T-helper 17 cell (primary cell): ENCODE measurements around the gene RBMS3. TPM values are rescaled to one million over a fixed set of nuclear protein-coding genes. Genes with fewer than 3 reads are reported as not detected.

Source experiments
- ATAC-seq: fragments of 150-1000 bp; cut with Tn5 transposase; 2 replicates; pipeline ENCODE4 v1.10.0; 2021; ENCODE audit warnings: mild to moderate bottlenecking, moderate library complexity
- DNase-seq, 3 donors: peaks; one replicate each; pipeline versions ENCODE4 v3.0.0 to v3.0.0-alpha.2; 2020 to 2021
- H3K9me3 ChIP-seq: one replicate; pipeline ENCODE4 v1.7.0; 2013; ENCODE audit warnings: low read length, mild to moderate bottlenecking; ENCODE audit not compliant: control insufficient read depth, poor library complexity, severe bottlenecking
- H3K27ac Mint-ChIP-seq: one replicate; pipeline ENCODE4 v1.8.0; 2022; ENCODE audit warnings: mild to moderate bottlenecking, moderate library complexity, mixed read lengths
- H3K27me3 Mint-ChIP-seq: one replicate; pipeline ENCODE4 v1.8.0; 2022; ENCODE audit warnings: mixed read lengths
- H3K36me3 Mint-ChIP-seq: one replicate; pipeline ENCODE4 v1.8.0; 2022; ENCODE audit warnings: low read depth, mixed read lengths
- H3K4me1 Mint-ChIP-seq: one replicate; pipeline ENCODE4 v1.8.0; 2022; ENCODE audit warnings: mild to moderate bottlenecking, mixed read lengths
- H3K4me3 Mint-ChIP-seq: one replicate; pipeline ENCODE4 v1.8.0; 2022; ENCODE audit warnings: mild to moderate bottlenecking, moderate library complexity, mixed read lengths
- total RNA-seq, 4 donors: library from RNA in 2 of 4; stranded (reverse) in 2 of 4; gene quantifications; one replicate each; pipeline ENCODE4 v1.2.3 and lab custom pipeline; 2022 to 2026

RBMS3 gene
- total RNA-seq, 2 donors from 2014 or later = 0.37 to 1.7 TPM

DNA sequence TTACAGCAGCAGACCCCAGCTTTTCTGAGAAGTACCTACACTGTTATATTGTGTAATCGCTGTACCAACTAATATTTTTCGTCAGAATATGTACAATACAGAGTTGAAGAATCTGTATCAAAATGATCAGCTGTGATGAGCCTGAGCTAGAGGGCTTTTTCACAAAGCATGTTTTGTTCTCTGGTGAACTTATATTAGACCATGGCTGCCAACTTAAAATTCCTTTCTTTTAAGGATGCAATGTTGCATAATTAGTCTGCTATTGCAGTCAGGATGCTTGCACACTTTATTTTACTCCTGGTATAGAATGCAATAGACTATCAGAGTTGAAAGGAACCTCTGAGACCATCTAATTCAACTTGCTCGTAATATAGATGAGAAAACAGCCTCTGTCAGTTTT lies 127.8 kb downstream of the RBMS3 start:
- no peak for ATAC-seq
- no peak for DNase-seq
- H3K36me3 Mint-ChIP-seq = no peaks in the 10 kb centered on the region
- no peak overlapping the region for H3K27ac Mint-ChIP-seq
- H3K4me3 Mint-ChIP-seq = no peak overlapping the region
- H3K9me3 ChIP-seq = no peaks in the 10 kb centered on the region
- H3K4me1 Mint-ChIP-seq = no peaks in the 10 kb centered on the region
- no peaks in the 10 kb centered on the region for H3K27me3 Mint-ChIP-seq

DNA sequence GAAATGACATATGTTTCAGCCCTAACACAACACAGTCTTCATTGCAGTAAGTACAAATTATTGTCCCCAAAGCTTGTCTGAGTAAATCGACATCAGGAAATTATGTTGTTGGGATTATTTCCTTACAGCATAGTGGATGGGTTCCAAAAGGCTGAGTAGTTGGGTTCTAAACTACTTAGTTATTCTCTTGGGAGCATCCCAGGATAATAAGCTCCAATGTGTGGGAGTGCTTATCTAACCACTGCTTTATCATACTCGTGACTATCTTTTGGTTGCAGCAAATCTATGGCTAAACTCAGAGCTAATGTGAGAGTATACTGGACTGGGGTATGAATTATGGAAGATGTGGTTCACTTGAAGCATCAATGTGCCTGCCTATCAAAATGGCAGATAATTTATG lies 128.5 kb downstream of the RBMS3 start:
- no peaks in the 10 kb centered on the region for H3K9me3 ChIP-seq
- Mint-ChIP-seq H3K4me1 (no peaks in the 10 kb centered on the region), H3K27me3 (no peaks in the 10 kb centered on the region), H3K36me3 (no peaks in the 10 kb centered on the region), H3K27ac (no peak overlapping the region), H3K4me3 (no peak overlapping the region)
- no peak for ATAC-seq
- no peak for DNase-seq

DNA sequence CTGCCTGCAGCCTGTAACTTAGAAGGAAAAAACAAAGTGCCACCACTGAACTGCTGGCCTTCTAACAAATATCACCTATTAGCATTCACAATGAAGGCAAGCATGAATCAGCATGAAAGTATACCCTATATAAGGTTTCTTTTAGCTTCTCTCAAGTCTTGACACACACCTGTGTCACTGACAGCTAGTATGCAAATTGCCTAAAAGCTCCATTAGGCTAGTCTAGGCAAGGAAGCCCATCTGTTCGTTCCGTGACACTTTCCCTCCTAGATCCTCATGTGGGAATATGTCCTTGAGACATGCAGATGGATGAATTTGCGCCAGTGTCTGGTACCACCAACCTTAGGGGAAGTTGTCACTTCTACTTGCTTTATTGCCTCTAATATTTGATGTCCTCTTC lies 129.3 kb downstream of the RBMS3 start:
- H3K9me3 ChIP-seq = no peaks in the 10 kb centered on the region
- no peak overlapping the region for H3K4me3 Mint-ChIP-seq
- H3K36me3 Mint-ChIP-seq = no peaks in the 10 kb centered on the region
- H3K4me1 Mint-ChIP-seq = no peaks in the 10 kb centered on the region
- H3K27me3 Mint-ChIP-seq = no peaks in the 10 kb centered on the region
- DNase-seq (no peak), ATAC-seq (no peak)
- H3K27ac Mint-ChIP-seq = no peak overlapping the region

DNA sequence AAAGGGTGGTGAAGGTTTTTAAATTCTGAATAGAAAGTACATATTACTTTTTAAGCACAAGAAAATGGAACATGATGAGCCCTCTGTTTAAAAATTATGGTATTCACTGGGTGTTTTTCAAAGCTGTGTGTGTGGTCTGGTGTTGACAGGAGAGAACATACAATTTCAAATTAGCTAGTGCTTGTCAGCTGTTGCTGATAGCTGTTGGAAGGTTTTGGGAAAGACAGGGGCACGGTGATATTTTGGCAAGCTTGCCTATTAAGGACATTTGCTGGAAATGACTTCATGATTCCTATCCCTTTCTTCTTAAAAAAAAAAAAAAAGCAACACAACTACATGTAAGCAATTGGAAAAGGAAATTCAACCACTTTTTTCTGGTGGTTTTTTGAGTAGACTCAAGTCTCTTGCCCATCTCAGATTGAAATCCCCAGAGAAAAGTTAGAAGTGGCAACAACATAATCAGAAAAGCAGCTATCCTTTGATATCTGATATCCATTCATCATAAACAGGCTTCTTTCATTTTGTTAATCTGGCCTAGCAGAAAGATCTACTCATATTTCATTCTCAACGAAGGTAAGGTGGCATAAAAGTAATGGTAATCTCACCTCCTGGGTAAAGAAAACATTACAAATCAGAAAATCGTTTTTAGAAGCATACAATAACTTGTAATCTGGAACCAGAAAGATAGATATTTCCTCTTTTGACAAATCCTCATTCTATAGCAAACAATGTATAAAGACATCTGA lies 130.0 kb downstream of the RBMS3 start:
- no peaks in the 10 kb centered on the region for H3K36me3 Mint-ChIP-seq
- no peaks in the 10 kb centered on the region for H3K4me1 Mint-ChIP-seq
- ATAC-seq (no peak), DNase-seq (no peak)
- H3K4me3 Mint-ChIP-seq = no peak overlapping the region
- no peaks in the 10 kb centered on the region for H3K27me3 Mint-ChIP-seq
- no peaks in the 10 kb centered on the region for H3K9me3 ChIP-seq
- no peak overlapping the region for H3K27ac Mint-ChIP-seq

DNA sequence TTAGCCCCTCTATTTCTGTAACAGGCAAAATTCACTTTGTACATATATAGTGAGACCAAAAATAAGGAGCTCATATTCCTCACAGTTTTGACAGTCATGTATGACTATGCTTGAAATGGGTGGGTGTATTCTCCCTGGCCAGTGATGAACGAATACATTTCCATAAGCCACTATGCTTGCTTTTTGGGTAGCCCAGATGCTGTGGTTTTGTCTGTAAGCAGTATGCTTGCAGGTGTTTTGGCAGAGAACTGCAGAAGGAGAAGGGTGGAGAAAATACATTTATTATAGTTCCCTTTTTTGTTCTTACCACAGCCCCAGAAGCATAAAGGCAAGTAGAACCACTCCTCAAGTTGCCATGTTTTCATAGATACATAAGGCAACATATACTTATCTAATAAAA lies 131.2 kb downstream of the RBMS3 start:
- ATAC-seq (no peak), DNase-seq (no peak)
- H3K4me3 Mint-ChIP-seq = no peak overlapping the region
- no peaks in the 10 kb centered on the region for H3K36me3 Mint-ChIP-seq
- H3K27me3 Mint-ChIP-seq = no peaks in the 10 kb centered on the region
- no peaks in the 10 kb centered on the region for H3K9me3 ChIP-seq
- no peaks in the 10 kb centered on the region for H3K4me1 Mint-ChIP-seq
- H3K27ac Mint-ChIP-seq = no peak overlapping the region

DNA sequence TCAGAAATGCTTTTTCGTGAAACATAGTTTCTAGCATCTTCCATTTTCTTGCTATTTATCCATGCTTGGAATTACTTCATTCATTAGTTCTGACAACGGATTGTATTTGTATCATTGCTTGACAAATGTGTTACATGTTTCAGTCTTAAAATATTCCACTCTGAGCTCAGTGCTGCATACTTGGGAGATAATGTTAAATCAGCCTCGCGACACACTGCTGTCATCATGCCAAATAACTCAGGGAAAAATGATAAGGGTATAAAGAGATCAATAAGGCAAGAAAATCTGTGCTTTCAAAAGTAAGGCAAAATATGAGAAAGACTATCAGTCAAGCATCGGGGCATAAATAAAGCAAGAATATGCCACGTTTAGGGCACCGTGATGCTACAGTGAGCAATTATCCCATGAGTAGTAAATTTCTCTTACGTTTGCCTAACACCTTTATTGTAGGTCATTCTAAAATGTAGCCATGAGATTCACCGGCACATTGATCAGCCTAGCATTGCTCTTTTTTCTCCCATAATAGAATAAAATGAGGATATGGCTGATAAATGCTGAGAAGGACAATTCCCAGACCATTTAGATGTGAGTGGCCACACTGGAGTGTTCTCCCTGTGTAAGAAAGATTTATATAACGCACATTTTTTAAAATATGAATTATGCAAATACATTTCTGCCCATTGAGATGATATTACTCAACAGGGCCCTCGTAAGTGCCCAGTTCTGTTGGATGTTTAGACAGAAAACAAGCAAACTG lies 133.8 kb downstream of the RBMS3 start:
- ATAC-seq (no peak), DNase-seq (no peak)
- Mint-ChIP-seq H3K4me3 (no peak overlapping the region), H3K27ac (no peak overlapping the region), H3K27me3 (no peaks in the 10 kb centered on the region), H3K4me1 (no peaks in the 10 kb centered on the region), H3K36me3 (no peaks in the 10 kb centered on the region)
- no peaks in the 10 kb centered on the region for H3K9me3 ChIP-seq

DNA sequence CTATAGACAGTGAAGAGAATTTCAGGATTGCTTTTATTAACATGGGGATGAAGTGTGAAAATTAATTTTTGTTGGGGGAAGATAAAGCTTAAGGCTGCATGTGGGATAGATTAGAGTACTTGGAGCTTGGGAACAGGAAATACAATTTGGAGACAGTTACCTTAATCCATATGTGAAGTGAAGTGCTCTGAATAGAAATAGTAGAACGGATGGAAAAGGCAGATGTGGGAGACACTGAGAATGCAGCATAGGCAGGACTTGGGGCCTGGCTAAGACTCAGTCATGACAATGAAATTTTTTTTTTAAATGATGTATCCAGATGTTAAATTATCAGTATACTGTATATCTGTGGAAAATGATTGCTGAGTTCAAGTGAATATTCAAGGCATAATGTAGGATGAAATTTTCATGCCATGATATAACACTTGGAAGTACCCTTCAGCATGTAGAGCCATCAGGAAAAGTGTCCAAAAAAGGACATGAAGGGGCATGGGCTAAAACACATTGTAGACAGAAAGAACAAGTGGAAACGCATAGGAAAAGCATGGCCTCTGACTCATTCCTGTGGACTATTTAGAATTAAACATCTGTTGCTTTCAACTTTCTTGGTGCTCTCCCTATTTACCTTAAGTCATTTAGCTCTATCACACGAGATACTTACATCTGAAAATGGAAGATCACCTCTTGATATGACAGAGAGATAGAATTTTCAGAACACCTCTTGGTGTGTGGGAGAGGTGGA lies 134.8 kb downstream of the RBMS3 start:
- Mint-ChIP-seq H3K27ac (no peak overlapping the region), H3K4me3 (no peak overlapping the region), H3K27me3 (no peaks in the 10 kb centered on the region), H3K4me1 (no peaks in the 10 kb centered on the region), H3K36me3 (no peaks in the 10 kb centered on the region)
- ATAC-seq (no peak), DNase-seq (no peak)
- H3K9me3 ChIP-seq = no peaks in the 10 kb centered on the region

DNA sequence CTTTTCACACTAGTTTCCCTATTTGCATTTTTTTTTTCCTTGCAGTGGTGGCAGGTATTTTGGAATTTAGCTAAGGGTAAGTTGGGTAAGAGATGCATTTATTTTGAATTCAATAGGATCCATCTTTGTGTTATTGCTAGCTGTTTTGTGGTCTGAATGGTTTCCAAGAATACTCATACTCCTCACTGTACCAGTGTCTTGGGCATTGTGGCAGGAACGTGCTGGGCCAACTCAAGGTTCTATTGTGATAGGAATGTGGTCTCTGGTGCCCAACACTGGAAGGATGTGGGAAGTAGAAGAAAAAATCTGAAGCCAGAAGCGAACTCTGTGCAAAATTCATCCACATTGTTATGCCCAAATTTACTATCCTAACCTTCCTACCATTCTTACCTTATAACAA lies 135.6 kb downstream of the RBMS3 start:
- ATAC-seq = no peak
- Mint-ChIP-seq H3K4me1 (no peaks in the 10 kb centered on the region), H3K4me3 (no peak overlapping the region), H3K36me3 (no peaks in the 10 kb centered on the region), H3K27ac (no peak overlapping the region), H3K27me3 (no peaks in the 10 kb centered on the region)
- no peak for DNase-seq
- H3K9me3 ChIP-seq = no peaks in the 10 kb centered on the region

DNA sequence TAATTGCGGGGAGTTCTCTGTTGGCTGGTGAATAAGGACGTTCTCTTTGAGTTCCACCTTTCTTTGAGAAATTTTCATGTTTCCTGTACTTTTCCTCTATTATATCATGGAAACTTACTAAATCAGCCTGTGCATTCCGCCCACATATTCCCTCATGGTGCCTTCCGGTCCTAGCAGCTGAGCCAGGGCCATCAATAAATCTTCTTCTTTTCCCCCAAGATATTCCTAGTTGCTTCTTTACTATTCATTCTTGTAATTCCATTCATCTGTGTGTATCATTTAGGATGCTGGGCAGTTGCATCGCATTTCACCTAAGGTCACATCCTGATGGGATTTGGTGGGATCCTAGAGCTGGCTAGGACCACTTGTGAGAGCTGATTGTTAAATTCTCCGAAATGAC lies 139.2 kb downstream of the RBMS3 start:
- ATAC-seq (no peak), DNase-seq (no peak)
- H3K27ac Mint-ChIP-seq = no peak overlapping the region
- no peaks in the 10 kb centered on the region for H3K9me3 ChIP-seq
- no peaks in the 10 kb centered on the region for H3K4me1 Mint-ChIP-seq
- H3K4me3 Mint-ChIP-seq = no peak overlapping the region
- H3K27me3 Mint-ChIP-seq = no peaks in the 10 kb centered on the region
- H3K36me3 Mint-ChIP-seq = no peaks in the 10 kb centered on the region

DNA sequence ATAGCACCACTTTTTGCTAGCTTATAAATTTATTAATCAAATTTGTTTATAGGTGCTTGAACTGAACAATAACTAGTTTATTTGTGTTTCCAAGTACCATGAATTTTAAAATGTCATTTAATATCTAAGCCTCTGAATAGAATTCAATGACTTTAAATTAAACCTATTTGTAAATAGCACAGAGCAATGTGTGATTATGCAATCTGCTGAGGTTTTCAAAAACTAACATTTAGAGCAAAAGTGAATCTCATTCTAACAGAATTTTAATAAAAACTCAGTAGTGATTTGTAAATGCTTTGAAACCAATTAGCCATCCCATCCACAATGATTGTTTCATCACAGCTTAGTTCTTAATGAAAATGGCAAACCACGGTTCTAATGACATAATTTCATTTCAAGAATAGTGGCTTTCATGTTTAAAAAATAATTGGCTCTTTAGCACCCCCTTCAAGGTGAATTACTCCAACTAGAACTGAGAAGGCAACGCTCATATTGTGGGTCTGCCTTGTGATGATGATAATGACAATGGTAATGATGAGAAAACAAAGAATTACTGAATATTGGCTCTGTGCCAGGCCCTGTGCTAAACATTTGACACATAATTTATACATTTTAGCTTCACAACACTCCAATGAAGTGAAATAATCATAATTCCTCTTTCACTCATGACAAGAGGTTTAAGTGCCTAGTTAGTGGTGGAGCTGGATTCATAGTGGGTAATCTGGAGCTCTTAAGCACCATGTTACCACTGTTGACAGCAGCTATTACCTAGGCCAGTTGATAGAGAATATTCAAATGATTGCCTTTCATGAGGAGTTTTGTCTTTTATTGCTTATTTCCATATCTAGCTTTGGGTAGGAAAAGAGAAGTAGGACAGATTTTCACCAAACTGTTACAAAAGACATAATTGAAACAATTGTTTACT lies 145.7 kb downstream of the RBMS3 start:
- Mint-ChIP-seq H3K27me3 (no peaks in the 10 kb centered on the region), H3K4me1 (no peaks in the 10 kb centered on the region), H3K27ac (no peak overlapping the region), H3K36me3 (no peaks in the 10 kb centered on the region), H3K4me3 (no peak overlapping the region)
- ATAC-seq (no peak), DNase-seq (no peak)
- no peaks in the 10 kb centered on the region for H3K9me3 ChIP-seq

DNA sequence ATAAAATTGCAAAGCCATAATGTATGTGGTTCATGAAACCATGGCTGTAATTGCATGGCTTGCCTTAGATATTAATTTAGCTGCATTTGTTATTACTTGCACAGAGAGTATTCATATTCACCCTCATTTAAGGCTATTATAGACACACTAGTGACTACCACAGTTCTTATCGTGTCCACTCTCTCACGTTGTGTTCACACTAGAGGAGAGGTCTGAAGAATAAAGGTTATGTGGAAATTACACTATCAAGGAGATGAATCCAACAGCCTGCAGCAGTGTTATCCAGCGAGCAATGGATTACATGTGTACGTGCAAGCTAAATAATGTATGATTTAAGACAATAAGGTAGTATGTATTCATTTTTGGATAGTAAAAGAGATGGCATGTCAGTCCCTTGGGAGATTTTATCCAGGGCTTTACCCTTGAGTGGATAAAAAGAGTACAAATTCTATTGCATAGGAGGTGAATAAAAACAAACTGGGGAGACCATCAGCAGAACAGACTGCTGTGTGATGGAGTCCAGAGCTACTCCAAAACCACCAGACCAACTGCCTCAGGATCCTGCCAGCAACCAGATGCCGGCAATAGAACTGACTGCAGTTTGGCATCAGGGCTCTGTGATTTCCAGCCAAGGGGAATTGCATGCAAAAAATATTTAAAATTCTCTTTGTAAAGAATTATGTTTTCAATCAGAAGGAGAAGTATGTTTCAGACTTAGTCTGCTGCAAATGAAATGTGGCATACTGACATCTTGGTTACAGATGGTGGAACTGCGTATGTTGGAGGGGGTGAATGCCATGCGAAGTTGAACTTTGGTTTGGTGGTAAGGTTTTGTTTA lies 146.6 kb downstream of the RBMS3 start:
- Mint-ChIP-seq H3K4me3 (no peak overlapping the region), H3K27ac (no peak overlapping the region), H3K36me3 (no peaks in the 10 kb centered on the region), H3K4me1 (no peaks in the 10 kb centered on the region), H3K27me3 (no peaks in the 10 kb centered on the region)
- H3K9me3 ChIP-seq = no peaks in the 10 kb centered on the region
- no peak for ATAC-seq
- no peak for DNase-seq

DNA sequence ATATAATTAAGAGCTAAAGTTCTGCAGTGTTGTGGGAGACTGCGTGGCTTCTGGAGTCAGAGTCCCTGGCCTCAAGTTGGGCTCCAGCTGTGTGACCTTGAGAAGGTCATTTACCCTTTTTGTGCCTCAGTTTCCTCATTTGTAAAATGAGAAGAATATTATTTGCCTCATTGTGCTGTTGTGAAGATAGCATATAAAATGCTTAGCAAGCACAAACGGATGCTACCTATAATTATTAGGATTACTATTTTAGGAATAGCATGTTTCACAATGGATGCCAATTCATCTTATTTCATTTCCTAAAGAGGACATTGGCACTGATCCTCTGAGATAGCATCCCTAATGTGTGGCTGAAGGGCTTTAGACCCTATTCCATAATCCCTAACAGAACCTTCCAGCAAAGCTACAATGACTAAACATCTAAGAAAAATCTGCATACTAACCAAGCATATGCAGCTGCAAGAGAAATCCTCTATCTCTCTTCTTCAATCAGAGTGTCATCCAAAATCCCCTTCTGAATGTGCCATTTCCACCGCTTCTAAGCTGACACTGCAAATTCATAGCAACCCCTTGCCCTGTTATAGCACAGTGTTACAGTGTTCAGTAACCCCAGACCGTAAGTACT lies 148.3 kb downstream of the RBMS3 start:
- no peak overlapping the region for H3K27ac Mint-ChIP-seq
- H3K9me3 ChIP-seq = no peaks in the 10 kb centered on the region
- no peak for ATAC-seq
- no peak overlapping the region for H3K4me3 Mint-ChIP-seq
- H3K27me3 Mint-ChIP-seq = no peaks in the 10 kb centered on the region
- no peaks in the 10 kb centered on the region for H3K36me3 Mint-ChIP-seq
- H3K4me1 Mint-ChIP-seq = no peaks in the 10 kb centered on the region
- no peak for DNase-seq
